Pons (tissue), 1 donor: ENCODE results near the gene FAM193B.

Experiments
- DNase-seq: peaks from one replicate; pipeline ENCODE4 v3.0.0-alpha.2; 2016; ENCODE audit warnings: low spot score

FAM193B gene

DNA sequence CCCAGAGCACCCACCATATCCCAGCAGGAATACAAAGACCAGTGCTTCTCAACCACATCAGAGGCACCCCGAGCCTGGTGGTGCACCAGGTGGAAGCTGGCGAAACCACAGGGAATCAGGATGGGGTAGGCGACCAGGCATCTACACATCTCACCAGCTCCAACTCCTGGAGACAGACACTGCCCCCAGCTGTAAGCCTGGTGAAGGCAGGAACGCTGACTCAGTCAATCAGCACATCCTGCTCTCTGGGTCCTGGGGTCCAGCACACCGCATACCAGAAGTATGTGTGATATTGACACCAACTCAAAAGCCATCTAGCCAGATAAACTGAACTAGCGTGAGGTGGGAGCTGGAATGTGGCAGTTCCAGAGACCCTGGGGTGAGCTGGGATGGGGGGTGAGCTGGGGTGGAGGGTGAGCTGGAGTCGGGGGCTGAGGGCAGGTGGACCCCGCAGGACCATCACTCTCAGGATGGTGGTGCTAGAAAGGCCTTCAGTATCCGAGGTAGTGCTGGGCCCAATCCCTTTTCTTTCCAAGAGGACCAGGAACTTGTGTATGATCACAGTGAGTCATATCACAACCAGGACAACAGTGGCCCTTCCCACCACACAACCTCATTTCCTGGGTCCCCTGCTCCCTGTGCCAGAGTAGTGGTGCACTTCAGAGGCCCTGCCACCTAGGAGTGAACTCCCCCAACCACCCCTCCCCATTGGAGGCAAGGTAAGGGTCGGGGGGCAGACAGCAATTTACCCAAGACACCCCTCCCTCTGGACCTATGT, 83.4 kb downstream of the FAM193B start:
- DNase-seq = no peak
